ENCODE data around the gene ADA. TPM values are rescaled to one million over a fixed set of nuclear protein-coding genes. Genes with fewer than 3 reads are reported as not detected.

Gene ADA
- total and polyA plus RNA-seq, 2 of the 13 experiments (the other 11 are each of a cell fraction or from before 2014, with no cell fraction given) = 2.5 to 11.3 TPM

DNA sequence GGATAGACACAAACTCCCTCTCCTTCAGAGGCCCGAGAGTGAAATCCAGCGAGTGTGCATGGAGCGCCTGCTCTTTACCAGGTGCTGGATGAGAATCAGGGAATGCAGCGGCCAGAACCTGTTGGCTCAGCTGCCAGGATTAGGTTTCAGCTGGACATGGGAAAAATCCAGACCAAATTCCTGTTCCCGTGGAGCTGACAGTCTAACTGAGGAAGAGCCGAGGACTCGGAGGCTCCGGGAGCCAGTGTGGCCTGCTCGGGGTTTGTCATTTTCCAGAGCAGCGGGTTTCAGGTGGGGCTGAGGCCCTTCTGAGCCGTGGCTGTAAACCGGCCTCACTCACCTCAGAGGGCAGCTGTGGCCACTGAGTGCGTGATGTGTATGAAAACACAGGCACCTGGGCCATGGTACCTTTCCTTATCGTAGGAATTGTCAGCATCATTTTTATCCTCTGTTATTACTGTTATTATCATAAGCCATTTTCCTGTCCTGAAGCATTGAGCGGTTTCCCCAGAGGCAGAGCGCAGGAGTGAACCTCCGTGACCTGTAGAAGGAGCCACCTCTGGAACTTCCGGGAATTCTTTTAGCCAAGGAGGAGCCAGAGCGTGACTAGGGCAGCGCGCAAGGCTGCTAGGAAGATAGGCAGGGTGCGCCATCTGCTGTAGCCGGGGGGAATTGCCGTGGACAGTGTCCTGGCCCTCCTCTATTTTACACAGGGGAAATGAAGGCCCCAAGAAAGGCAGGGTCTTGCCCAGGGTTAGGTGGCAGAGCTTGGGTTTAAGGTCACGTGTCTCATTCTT, 41.8 kb downstream of the ADA start (continued):
- TF ChIP-seq, protein P1, sequence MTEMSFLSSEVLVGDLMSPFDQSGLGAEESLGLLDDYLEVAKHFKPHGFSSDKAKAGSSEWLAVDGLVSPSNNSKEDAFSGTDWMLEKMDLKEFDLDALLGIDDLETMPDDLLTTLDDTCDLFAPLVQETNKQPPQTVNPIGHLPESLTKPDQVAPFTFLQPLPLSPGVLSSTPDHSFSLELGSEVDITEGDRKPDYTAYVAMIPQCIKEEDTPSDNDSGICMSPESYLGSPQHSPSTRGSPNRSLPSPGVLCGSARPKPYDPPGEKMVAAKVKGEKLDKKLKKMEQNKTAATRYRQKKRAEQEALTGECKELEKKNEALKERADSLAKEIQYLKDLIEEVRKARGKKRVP (CRISPR knock-in tag; IDR thresholded peaks at IDR 0.05) = peak in 1 of 2 experiments; percentile 31; a peak in 1 of 4 replicates
- TF ChIP-seq, protein P2, sequence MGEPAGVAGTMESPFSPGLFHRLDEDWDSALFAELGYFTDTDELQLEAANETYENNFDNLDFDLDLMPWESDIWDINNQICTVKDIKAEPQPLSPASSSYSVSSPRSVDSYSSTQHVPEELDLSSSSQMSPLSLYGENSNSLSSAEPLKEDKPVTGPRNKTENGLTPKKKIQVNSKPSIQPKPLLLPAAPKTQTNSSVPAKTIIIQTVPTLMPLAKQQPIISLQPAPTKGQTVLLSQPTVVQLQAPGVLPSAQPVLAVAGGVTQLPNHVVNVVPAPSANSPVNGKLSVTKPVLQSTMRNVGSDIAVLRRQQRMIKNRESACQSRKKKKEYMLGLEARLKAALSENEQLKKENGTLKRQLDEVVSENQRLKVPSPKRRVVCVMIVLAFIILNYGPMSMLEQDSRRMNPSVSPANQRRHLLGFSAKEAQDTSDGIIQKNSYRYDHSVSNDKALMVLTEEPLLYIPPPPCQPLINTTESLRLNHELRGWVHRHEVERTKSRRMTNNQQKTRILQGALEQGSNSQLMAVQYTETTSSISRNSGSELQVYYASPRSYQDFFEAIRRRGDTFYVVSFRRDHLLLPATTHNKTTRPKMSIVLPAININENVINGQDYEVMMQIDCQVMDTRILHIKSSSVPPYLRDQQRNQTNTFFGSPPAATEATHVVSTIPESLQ (CRISPR knock-in tag; conservative IDR thresholded peaks at IDR 0.05) = peak; percentile 97; the same call in 1 of the 2 replicates
- TF ChIP-seq TP53 (CRISPR knock-in tag; conservative IDR thresholded peaks at IDR 0.05) (no peak), ATRX (CRISPR knock-in tag; IDR thresholded peaks at IDR 0.05; ENCODE audit: borderline replicate concordance) (peak; percentile 81; the same call in 1 of the 2 replicates), KLF16 (CRISPR knock-in tag; IDR thresholded peaks at IDR 0.05) (peak in 1 of 2 experiments; percentile 84; a peak in 2 of 4 replicates), ZNF282 (IDR thresholded peaks at IDR 0.05; ENCODE audit: partially characterized antibody) (no peak), ZNF253 (CRISPR knock-in tag; IDR thresholded peaks at IDR 0.05; ENCODE audit: borderline replicate concordance) (no peak)
- TF ChIP-seq, protein P3, sequence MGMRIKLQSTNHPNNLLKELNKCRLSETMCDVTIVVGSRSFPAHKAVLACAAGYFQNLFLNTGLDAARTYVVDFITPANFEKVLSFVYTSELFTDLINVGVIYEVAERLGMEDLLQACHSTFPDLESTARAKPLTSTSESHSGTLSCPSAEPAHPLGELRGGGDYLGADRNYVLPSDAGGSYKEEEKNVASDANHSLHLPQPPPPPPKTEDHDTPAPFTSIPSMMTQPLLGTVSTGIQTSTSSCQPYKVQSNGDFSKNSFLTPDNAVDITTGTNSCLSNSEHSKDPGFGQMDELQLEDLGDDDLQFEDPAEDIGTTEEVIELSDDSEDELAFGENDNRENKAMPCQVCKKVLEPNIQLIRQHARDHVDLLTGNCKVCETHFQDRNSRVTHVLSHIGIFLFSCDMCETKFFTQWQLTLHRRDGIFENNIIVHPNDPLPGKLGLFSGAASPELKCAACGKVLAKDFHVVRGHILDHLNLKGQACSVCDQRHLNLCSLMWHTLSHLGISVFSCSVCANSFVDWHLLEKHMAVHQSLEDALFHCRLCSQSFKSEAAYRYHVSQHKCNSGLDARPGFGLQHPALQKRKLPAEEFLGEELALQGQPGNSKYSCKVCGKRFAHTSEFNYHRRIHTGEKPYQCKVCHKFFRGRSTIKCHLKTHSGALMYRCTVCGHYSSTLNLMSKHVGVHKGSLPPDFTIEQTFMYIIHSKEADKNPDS (CRISPR knock-in tag; IDR thresholded peaks at IDR 0.05) = peak; percentile 60; the same call in 1 of the 2 replicates
- TF ChIP-seq, protein P4, sequence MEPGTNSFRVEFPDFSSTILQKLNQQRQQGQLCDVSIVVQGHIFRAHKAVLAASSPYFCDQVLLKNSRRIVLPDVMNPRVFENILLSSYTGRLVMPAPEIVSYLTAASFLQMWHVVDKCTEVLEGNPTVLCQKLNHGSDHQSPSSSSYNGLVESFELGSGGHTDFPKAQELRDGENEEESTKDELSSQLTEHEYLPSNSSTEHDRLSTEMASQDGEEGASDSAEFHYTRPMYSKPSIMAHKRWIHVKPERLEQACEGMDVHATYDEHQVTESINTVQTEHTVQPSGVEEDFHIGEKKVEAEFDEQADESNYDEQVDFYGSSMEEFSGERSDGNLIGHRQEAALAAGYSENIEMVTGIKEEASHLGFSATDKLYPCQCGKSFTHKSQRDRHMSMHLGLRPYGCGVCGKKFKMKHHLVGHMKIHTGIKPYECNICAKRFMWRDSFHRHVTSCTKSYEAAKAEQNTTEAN (CRISPR knock-in tag; conservative IDR thresholded peaks at IDR 0.05) = 0 out of 2 replicates have a peak, but pooled peaks have one; percentile 53
- TF ChIP-seq, protein P5, sequence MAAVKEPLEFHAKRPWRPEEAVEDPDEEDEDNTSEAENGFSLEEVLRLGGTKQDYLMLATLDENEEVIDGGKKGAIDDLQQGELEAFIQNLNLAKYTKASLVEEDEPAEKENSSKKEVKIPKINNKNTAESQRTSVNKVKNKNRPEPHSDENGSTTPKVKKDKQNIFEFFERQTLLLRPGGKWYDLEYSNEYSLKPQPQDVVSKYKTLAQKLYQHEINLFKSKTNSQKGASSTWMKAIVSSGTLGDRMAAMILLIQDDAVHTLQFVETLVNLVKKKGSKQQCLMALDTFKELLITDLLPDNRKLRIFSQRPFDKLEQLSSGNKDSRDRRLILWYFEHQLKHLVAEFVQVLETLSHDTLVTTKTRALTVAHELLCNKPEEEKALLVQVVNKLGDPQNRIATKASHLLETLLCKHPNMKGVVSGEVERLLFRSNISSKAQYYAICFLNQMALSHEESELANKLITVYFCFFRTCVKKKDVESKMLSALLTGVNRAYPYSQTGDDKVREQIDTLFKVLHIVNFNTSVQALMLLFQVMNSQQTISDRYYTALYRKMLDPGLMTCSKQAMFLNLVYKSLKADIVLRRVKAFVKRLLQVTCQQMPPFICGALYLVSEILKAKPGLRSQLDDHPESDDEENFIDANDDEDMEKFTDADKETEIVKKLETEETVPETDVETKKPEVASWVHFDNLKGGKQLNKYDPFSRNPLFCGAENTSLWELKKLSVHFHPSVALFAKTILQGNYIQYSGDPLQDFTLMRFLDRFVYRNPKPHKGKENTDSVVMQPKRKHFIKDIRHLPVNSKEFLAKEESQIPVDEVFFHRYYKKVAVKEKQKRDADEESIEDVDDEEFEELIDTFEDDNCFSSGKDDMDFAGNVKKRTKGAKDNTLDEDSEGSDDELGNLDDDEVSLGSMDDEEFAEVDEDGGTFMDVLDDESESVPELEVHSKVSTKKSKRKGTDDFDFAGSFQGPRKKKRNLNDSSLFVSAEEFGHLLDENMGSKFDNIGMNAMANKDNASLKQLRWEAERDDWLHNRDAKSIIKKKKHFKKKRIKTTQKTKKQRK (IDR thresholded peaks at IDR 0.05; ENCODE audit: low read length) = no peak
- TF ChIP-seq, protein P6, sequence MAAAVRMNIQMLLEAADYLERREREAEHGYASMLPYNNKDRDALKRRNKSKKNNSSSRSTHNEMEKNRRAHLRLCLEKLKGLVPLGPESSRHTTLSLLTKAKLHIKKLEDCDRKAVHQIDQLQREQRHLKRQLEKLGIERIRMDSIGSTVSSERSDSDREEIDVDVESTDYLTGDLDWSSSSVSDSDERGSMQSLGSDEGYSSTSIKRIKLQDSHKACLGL (CRISPR knock-in tag; IDR thresholded peaks at IDR 0.05) = 0 out of 2 replicates have a peak, but pooled peaks have one; percentile 63
- TF ChIP-seq, protein P7, sequence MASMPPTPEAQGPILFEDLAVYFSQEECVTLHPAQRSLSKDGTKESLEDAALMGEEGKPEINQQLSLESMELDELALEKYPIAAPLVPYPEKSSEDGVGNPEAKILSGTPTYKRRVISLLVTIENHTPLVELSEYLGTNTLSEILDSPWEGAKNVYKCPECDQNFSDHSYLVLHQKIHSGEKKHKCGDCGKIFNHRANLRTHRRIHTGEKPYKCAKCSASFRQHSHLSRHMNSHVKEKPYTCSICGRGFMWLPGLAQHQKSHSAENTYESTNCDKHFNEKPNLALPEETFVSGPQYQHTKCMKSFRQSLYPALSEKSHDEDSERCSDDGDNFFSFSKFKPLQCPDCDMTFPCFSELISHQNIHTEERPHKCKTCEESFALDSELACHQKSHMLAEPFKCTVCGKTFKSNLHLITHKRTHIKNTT (CRISPR knock-in tag; IDR thresholded peaks at IDR 0.05) = no peak

Measured in HepG2 (cell line).